HEK293 (cell line): ENCODE data around the gene WDR55.

Source experiments
- BCL11A ChIP-seq: fragments of 450-650 bp; formaldehyde crosslinking; IDR thresholded peaks from 2 replicates; pipeline ENCODE4 v1.5.1; 2016; ENCODE audit warnings: low read depth, missing biosample characterization, missing genetic modification characterization
- IKZF3 ChIP-seq: fragments of 450-650 bp; IDR thresholded peaks from 2 replicates; pipeline ENCODE4 v1.5.0; 2018; ENCODE audit warnings: missing biosample characterization, mild to moderate bottlenecking, missing genetic modification characterization, moderate library complexity
- PRDM10 ChIP-seq: fragments of 450-650 bp; formaldehyde crosslinking; IDR thresholded peaks from 2 replicates; pipeline ENCODE4 v1.5.1; 2016; ENCODE audit warnings: missing biosample characterization, missing genetic modification characterization
- REST ChIP-seq: fragments of 450-650 bp; formaldehyde crosslinking; IDR thresholded peaks from 2 replicates; pipeline ENCODE4 v1.5.1; 2016; ENCODE audit warnings: missing biosample characterization, missing genetic modification characterization
- SETDB1 ChIP-seq: IDR thresholded peaks from one replicate; pipeline ENCODE4 v1.6.1; 2017; ENCODE audit warnings: mild to moderate bottlenecking, low read length, moderate library complexity, mixed read lengths; ENCODE audit not compliant: insufficient read length
- SP3 ChIP-seq: fragments of 450-650 bp; formaldehyde crosslinking; IDR thresholded peaks from 2 replicates; pipeline ENCODE4 v1.5.1; 2016; ENCODE audit warnings: missing biosample characterization, missing genetic modification characterization
- WT1 ChIP-seq: fragments of 450-650 bp; formaldehyde crosslinking; IDR thresholded peaks from 2 replicates; pipeline ENCODE4 v1.5.1; 2016; ENCODE audit warnings: missing biosample characterization, missing genetic modification characterization
- YY1 ChIP-seq: fragments of 450-650 bp; formaldehyde crosslinking; IDR thresholded peaks from 2 replicates; pipeline ENCODE4 v1.5.1; 2018; ENCODE audit warnings: missing biosample characterization, missing genetic modification characterization
- ZBTB20 ChIP-seq: fragments of 450-650 bp; formaldehyde crosslinking; IDR thresholded peaks from 2 replicates; pipeline ENCODE4 v1.5.1; 2016; ENCODE audit warnings: missing biosample characterization, missing genetic modification characterization
- ZBTB21 ChIP-seq: fragments of 450-650 bp; formaldehyde crosslinking; IDR thresholded peaks from 2 replicates; pipeline ENCODE4 v1.5.1; 2017; ENCODE audit warnings: missing biosample characterization, missing genetic modification characterization
- ZBTB6 ChIP-seq: fragments of 450-650 bp; formaldehyde crosslinking; IDR thresholded peaks from 2 replicates; pipeline ENCODE4 v1.5.1; 2017; ENCODE audit warnings: missing biosample characterization, missing genetic modification characterization
- ZFP3 ChIP-seq: fragments of 450-650 bp; formaldehyde crosslinking; IDR thresholded peaks from 2 replicates; pipeline ENCODE4 v1.5.1; 2016; ENCODE audit warnings: low read depth, missing biosample characterization, missing genetic modification characterization
- ZNF157 ChIP-seq: fragments of 450-650 bp; formaldehyde crosslinking; IDR thresholded peaks from 2 replicates; pipeline ENCODE4 v1.5.1; 2016; ENCODE audit warnings: missing biosample characterization, missing genetic modification characterization
- ZNF2 ChIP-seq: fragments of 450-650 bp; formaldehyde crosslinking; IDR thresholded peaks from 2 replicates; pipeline ENCODE4 v1.5.1; 2016; ENCODE audit warnings: missing biosample characterization, missing genetic modification characterization
- ZNF24 ChIP-seq: fragments of 450-650 bp; formaldehyde crosslinking; IDR thresholded peaks from 2 replicates; pipeline ENCODE4 v1.5.1; 2016; ENCODE audit warnings: missing biosample characterization, missing genetic modification characterization
- ZNF248 ChIP-seq: fragments of 450-650 bp; formaldehyde crosslinking; IDR thresholded peaks from 2 replicates; pipeline ENCODE4 v1.5.1; 2017; ENCODE audit warnings: missing biosample characterization, missing genetic modification characterization
- ZNF311 ChIP-seq: fragments of 450-650 bp; formaldehyde crosslinking; IDR thresholded peaks from 2 replicates; pipeline ENCODE4 v1.5.1; 2017; ENCODE audit warnings: missing biosample characterization, missing genetic modification characterization, borderline replicate concordance
- ZNF354C ChIP-seq: fragments of 450-650 bp; formaldehyde crosslinking; IDR thresholded peaks from 2 replicates; pipeline ENCODE4 v1.5.1; 2016; ENCODE audit warnings: missing biosample characterization, missing genetic modification characterization, low read depth, borderline replicate concordance
- ZNF362 ChIP-seq: fragments of 450-650 bp; formaldehyde crosslinking; IDR thresholded peaks from 2 replicates; pipeline ENCODE4 v1.5.1; 2016; ENCODE audit warnings: missing biosample characterization, missing genetic modification characterization
- ZNF366 ChIP-seq: fragments of 450-650 bp; formaldehyde crosslinking; conservative IDR thresholded peaks from 2 replicates; pipeline ENCODE4 v1.5.1; 2016; ENCODE audit warnings: missing biosample characterization, missing genetic modification characterization
- ZNF391 ChIP-seq: fragments of 450-650 bp; formaldehyde crosslinking; IDR thresholded peaks from 2 replicates; pipeline ENCODE4 v1.5.1; 2016; ENCODE audit warnings: low read depth, missing biosample characterization, missing genetic modification characterization, borderline replicate concordance
- ZNF394 ChIP-seq: fragments of 450-650 bp; formaldehyde crosslinking; IDR thresholded peaks from 2 replicates; pipeline ENCODE4 v1.5.1; 2016; ENCODE audit warnings: missing biosample characterization, missing genetic modification characterization, mild to moderate bottlenecking, moderate library complexity, borderline replicate concordance
- ZNF473 ChIP-seq: fragments of 450-650 bp; formaldehyde crosslinking; IDR thresholded peaks from 2 replicates; pipeline ENCODE4 v1.5.1; 2017; ENCODE audit warnings: missing biosample characterization, missing genetic modification characterization
- ZNF571 ChIP-seq: fragments of 450-650 bp; formaldehyde crosslinking; IDR thresholded peaks from 2 replicates; pipeline ENCODE4 v1.5.0; 2017; ENCODE audit warnings: missing biosample characterization, missing genetic modification characterization
- ZNF660 ChIP-seq: fragments of 450-650 bp; IDR thresholded peaks from 2 replicates; pipeline ENCODE4 v1.5.1; 2018; ENCODE audit warnings: missing biosample characterization, mild to moderate bottlenecking, missing genetic modification characterization
- ZNF792 ChIP-seq: fragments of 450-650 bp; formaldehyde crosslinking; IDR thresholded peaks from 2 replicates; pipeline ENCODE4 v1.5.1; 2016; ENCODE audit warnings: missing biosample characterization, missing genetic modification characterization
- ZNF843 ChIP-seq: fragments of 450-650 bp; formaldehyde crosslinking; IDR thresholded peaks from 2 replicates; pipeline ENCODE4 v1.5.1; 2016; ENCODE audit warnings: missing biosample characterization, missing genetic modification characterization

The WDR55 gene

GRCh38 chr5:140664359-140665119 lies at the start of gene WDR55 (continued):
- no peak for TF ChIP-seq ZFP3 (tag by site-specific recombination)
- no peak for TF ChIP-seq ZNF248 (tag by site-specific recombination)
- TF ChIP-seq ZNF792 (tag by site-specific recombination) = no peak
- TF ChIP-seq ZNF473 (tag by site-specific recombination) = no peak
- TF ChIP-seq ZNF660 = peak; percentile 32
- TF ChIP-seq ZNF157 = no peak
- peak; percentile 94 for TF ChIP-seq ZNF394 (tag by site-specific recombination)
- peak; percentile 60; the same call in 1 of the 2 replicates for TF ChIP-seq BCL11A
- TF ChIP-seq SETDB1 = no peak
- TF ChIP-seq WT1 = no peak
- peak; percentile 57 for TF ChIP-seq ZNF843 (tag by site-specific recombination)
- no peak for TF ChIP-seq ZNF354C (tag by site-specific recombination)
- TF ChIP-seq ZNF24 (tag by site-specific recombination) = peak; percentile 77
- 0 out of 2 replicates have a peak, but pooled peaks have one; percentile 11 for TF ChIP-seq ZBTB6
- peak; percentile 83 for TF ChIP-seq IKZF3 (tag by site-specific recombination)
- TF ChIP-seq ZNF571 (tag by site-specific recombination) = no peak
- TF ChIP-seq ZNF362 (tag by site-specific recombination) = no peak
- TF ChIP-seq ZNF366 (tag by site-specific recombination) = peak; percentile 91
- TF ChIP-seq ZBTB21 (tag by site-specific recombination) = peak; percentile 86
- TF ChIP-seq SP3 (tag by site-specific recombination) = peak; percentile 91
- peak; percentile 79; the same call in 1 of the 2 replicates for TF ChIP-seq ZNF2 (tag by site-specific recombination)
- TF ChIP-seq ZNF391 (tag by site-specific recombination) = peak; percentile 33; the same call in 1 of the 2 replicates
- no peak for TF ChIP-seq ZNF311 (tag by site-specific recombination)
- peak; percentile 16; the same call in 1 of the 2 replicates for TF ChIP-seq YY1
- peak; percentile 89 for TF ChIP-seq PRDM10 (tag by site-specific recombination)
- TF ChIP-seq REST = 0 out of 2 replicates have a peak, but pooled peaks have one; percentile 17
- 0 out of 2 replicates have a peak, but pooled peaks have one; percentile 11 for TF ChIP-seq ZBTB20
